GM19455 (cell line): ENCODE results near the gene SMIM38.
"Not testable (repeated sequence)": the region's sequence is repeated elsewhere in the genome, so short reads cannot be mapped to it uniquely, and the experiment has no call there.

Source experiments
- ATAC-seq: cut with Tn5 transposase; IDR thresholded peaks from one replicate; pipeline ENCODE4 v1.9.1; 2021; ENCODE audit not compliant: unreplicated experiment

Gene SMIM38

GRCh38 chr11:69121621-69122325 is 34.0 kb upstream of the SMIM38 start:
- no peak for ATAC-seq

DNA sequence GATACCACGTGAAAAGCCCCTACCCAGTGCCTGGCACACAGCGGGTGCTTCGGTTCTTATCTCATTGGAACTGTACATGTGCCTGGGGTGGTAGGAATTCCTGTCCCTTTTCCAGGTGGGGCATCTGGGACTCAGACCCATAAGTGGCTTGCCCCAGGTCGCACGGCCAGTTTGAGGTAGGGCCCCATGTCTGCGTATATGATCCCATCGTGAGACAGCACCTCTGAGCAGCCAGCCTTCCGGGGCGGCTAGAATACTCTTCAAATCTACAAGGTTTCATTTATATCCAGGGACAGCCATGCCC is 33.5 kb upstream of the SMIM38 start:
- ATAC-seq, result no peak

DNA sequence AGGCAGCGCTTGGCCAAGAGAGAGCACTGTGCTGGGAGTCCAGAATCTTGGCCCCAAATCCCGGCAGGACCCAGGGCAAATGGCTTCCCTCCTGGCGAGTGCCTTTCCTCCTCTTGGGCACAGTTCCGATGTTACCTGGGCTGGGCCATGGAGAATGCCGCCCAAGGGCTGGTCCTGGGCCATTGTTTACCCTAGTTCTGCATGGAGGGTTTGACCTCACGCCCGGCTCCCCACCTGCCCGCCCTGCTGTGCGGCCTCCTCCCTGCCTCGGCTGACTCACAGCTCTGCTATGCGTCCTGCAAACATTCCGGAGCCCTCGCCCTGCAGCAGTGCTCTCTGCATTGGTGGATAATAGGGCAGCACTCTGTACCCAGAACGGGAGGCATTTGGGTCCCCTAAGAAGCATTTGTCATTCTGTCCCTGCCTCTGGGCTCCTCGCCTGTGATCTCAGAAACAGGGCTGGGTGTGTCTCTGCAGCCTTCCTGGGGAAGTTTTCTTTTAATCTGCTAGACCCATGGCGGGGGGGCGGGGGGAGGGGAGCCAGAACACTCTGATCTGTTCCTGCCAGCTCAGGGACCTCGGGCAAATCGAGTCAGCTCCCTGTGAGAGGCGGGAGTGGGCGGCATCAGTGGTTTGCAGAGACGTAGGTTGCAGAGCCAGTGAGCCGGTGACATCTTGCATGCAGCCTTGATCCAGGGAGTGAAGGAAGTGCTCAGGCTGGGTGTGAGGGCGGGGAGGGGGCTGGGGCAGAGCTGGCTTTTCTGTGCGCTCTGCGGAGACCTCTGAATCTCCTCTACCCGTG is 32.9 kb upstream of the SMIM38 start:
- ATAC-seq, result no peak

- no peak for ATAC-seq
Measured at GRCh38 chr11:69123593-69124545, 31.9 kb upstream of the SMIM38 start.

DNA sequence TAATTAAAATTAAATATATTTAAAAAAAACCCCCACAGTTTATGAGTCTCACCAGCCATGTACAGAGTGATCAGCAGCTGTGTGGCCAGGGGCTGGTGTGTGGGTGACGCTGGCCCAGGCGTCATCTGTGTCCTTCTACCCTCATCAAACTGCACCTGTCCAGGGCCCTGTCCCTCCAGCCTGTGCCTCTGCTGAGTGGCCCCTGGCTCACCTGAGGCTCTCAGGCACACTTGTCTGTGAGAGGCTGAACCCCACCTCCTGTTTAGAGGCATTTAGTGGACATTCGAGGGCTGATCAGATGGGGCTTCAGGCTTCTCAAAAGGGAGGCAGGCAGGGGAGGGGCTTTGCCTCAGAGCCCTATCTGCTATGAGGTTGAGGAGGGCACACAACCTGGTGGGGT is 29.9 kb upstream of the SMIM38 start:
- no peak for ATAC-seq

DNA sequence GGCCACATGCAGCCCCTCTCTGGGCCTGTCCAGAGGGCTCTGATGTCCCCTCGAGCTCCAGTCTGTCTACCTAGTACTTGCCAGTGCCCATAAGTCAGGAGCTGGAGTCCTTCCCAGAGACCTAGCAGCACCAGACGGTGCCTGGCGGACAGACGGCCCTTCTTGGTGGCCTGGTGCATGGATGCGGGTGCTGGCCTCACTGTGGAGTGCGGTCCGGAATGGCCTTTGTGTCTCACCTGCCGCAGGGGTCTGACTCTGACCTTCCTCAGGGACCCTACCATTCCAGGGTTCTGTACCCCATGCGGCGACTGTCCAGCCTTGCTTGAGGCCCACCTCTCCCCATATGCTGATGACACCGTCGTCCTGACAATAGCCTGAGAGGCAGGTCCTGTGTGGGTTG is 29.4 kb upstream of the SMIM38 start:
- no peak for ATAC-seq

DNA sequence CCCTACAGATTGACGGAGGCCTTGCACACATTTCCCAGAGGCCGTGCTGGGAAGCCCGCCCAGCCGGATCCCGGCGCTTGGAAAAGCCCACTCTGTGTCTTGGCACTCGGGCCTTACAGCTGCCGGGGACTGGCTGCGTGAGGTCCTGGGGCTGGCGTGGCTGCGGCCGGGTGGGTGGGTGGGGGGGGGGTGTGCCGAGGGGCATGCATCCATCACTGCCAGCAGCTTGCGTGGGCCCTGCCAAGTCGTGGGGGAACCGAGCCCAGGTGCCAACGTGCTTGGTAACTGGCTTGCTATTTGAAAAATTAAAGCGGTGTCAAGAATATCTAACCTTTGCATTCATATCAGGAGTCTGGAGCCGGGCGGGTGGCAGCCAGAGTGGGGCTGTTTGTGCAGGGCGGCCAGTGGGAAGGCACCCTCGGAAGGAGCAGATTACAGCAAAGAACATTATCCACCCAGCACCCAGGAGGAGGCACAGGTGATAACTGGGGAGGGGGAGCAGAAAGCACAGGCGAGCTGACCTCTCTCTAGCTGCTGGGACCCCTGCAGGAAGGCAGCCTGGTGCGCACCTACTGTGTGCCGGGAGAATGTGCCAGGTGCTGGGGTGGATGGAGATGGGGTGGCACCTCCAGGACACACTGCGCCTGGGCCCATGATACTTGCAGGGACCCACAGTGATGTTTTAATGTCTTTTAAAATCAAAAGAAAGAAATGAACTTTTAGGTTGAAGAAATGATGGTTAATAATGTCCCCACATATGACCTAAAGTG is 28.5 kb upstream of the SMIM38 start:
- ATAC-seq, result no peak

- no peak for ATAC-seq
Measured at GRCh38 chr11:69127884-69128283, 27.9 kb upstream of the SMIM38 start.

GRCh38 chr11:69129053-69129452 is 26.7 kb upstream of the SMIM38 start:
- ATAC-seq, result no peak

GRCh38 chr11:69129647-69130046 is 26.1 kb upstream of the SMIM38 start:
- no peak for ATAC-seq

GRCh38 chr11:69130654-69131053 is 25.1 kb upstream of the SMIM38 start:
- ATAC-seq, result no peak

- no peak for ATAC-seq
Measured at GRCh38 chr11:69131121-69131566, 24.6 kb upstream of the SMIM38 start.

DNA sequence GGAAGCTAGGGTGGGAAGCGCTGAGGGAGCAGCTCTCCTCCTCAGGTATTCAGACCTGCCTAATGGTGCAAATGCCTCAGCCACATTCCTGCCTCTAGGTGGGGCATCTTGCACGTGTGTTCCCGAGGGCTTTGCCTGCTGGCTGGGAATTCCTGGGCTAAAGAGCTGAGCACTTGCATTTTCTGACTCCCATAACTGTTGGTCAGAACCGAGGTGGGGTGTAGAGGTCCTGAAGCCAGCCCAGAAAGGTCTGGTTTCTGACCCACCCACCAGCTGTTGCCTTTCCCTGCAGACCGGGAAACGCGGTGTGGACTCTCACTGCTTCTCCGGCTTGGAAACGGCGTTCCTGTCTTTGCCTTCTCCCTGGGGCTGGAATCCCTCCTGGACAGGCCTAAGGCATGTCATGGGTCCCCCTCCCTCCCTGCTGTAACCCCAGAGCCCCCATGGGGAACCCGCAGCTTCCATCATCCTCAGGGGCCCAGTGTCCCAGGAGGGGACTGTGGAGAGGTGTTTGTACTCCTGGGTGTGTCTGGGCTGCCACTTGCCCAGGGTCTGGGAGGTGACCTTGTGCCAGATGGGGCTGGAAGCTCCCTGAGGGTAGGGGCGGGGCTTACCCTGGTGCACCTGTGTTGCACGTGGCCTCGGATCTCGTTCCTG is 24.0 kb upstream of the SMIM38 start:
- no peak for ATAC-seq

GRCh38 chr11:69132301-69132670 is 23.4 kb upstream of the SMIM38 start:
- ATAC-seq, result no peak

GRCh38 chr11:69133251-69133650 is 22.5 kb upstream of the SMIM38 start:
- no peak for ATAC-seq

- not testable (repeated sequence) for ATAC-seq
Measured at GRCh38 chr11:69134182-69134581, 21.6 kb upstream of the SMIM38 start.

GRCh38 chr11:69134957-69135356 is 20.8 kb upstream of the SMIM38 start:
- ATAC-seq, result no peak

- ATAC-seq, result no peak
Measured at GRCh38 chr11:69135420-69136363, 20.0 kb upstream of the SMIM38 start.

GRCh38 chr11:69136471-69136870 is 19.3 kb upstream of the SMIM38 start:
- no peak for ATAC-seq
